GM12801 (cell line): ENCODE measurements around the gene UNC45A.

ENCODE experiments used
- TF ChIP-seq, protein P1 (sequence below): IDR thresholded peaks from one replicate; pipeline ENCODE4 v1.5.1; 2011; ENCODE audit warnings: control low read depth; ENCODE audit not compliant: insufficient read length; ENCODE audit errors: extremely low read depth

UNC45A gene

GRCh38 chr15:90918034-90918788 is 16.9 kb upstream of the UNC45A start:
- TF ChIP-seq, protein P1, sequence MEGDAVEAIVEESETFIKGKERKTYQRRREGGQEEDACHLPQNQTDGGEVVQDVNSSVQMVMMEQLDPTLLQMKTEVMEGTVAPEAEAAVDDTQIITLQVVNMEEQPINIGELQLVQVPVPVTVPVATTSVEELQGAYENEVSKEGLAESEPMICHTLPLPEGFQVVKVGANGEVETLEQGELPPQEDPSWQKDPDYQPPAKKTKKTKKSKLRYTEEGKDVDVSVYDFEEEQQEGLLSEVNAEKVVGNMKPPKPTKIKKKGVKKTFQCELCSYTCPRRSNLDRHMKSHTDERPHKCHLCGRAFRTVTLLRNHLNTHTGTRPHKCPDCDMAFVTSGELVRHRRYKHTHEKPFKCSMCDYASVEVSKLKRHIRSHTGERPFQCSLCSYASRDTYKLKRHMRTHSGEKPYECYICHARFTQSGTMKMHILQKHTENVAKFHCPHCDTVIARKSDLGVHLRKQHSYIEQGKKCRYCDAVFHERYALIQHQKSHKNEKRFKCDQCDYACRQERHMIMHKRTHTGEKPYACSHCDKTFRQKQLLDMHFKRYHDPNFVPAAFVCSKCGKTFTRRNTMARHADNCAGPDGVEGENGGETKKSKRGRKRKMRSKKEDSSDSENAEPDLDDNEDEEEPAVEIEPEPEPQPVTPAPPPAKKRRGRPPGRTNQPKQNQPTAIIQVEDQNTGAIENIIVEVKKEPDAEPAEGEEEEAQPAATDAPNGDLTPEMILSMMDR = no peak

- TF ChIP-seq, protein P1 = no peak
Observed at GRCh38 chr15:90918835-90919234, 16.2 kb upstream of the UNC45A start.

DNA sequence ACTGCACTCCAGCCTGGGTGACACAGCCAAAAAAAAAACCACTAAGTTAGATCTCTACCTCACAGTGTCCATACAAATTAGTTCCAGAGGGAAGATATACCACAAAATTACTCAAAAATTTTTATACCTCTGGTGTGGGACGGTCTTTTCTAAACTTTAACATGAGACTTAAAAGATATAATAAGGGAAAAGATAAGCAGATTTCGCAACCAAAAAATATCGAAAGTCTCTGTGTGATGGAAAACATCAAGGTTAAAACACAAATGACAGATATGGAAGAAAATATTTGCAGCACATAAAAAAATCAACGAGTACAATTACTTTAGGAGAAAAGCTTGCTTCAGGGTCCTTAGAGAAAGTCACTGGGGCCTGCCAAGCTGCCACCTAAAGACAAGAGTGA is 13.2 kb upstream of the UNC45A start:
- TF ChIP-seq, protein P1 = no peak

DNA sequence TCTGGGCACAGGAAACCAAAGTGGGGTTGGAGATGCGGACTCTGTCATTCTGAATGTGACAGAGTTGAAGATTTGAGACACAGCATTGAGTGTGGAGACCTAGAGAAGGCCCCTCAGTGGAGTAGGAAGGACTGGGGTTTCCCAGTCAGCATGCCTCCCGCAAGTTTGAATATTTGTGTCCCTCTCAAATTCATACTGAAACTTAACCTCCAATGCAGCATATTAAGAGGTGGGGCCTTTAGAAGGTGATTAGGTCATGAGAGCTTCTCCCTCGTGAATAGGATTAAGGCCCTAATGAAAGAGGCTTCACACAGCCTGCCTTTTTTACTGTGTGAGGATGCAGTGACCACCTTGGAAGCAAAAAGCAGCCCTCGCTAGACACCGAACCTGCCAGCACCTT is 10.7 kb upstream of the UNC45A start:
- TF ChIP-seq, protein P1 = no peak

- TF ChIP-seq, protein P1 = no peak
Observed at GRCh38 chr15:90929246-90930019, 5.7 kb upstream of the UNC45A start.

GRCh38 chr15:90930861-90931574 is 4.1 kb upstream of the UNC45A start:
- TF ChIP-seq, protein P1 = no peak

GRCh38 chr15:90931575-90931827 is 3.6 kb upstream of the UNC45A start:
- TF ChIP-seq, protein P1 = no peak
